H9 (cell line): ENCODE results near the gene LRIG1. TPM values are rescaled to one million over a fixed set of nuclear protein-coding genes. Genes with fewer than 3 reads are reported as not detected.

Experiments used
- DNase-seq: peaks from one replicate; pipeline ENCODE4 v3.0.0-alpha.2; 2017
- H2AFZ ChIP-seq: one replicate; pipeline ENCODE4 v1.6.1; 2013; ENCODE audit warnings: mild to moderate bottlenecking, low read length, control low read depth, moderate library complexity
- H2AK5ac ChIP-seq: 2 replicates; pipeline ENCODE4 v1.6.1; 2013; ENCODE audit warnings: low read length, control low read depth, mixed read lengths; ENCODE audit not compliant: insufficient read length
- H2BK120ac ChIP-seq: one replicate; pipeline ENCODE4 v1.6.1; 2013; ENCODE audit warnings: low read depth, mild to moderate bottlenecking, low read length, control low read depth, inconsistent platforms; ENCODE audit not compliant: poor library complexity, severe bottlenecking
- H2BK12ac ChIP-seq: 2 replicates; pipeline ENCODE4 v1.6.1; 2013; ENCODE audit warnings: low read length, control low read depth, mixed read lengths, low read depth; ENCODE audit not compliant: insufficient read length
- H2BK15ac ChIP-seq: 2 replicates; pipeline ENCODE4 v1.6.1; 2013; ENCODE audit warnings: low read depth, low read length, control low read depth
- H2BK20ac ChIP-seq: one replicate; pipeline ENCODE4 v1.6.1; 2013; ENCODE audit warnings: low read depth, mild to moderate bottlenecking, low read length, control low read depth, inconsistent platforms; ENCODE audit not compliant: poor library complexity, severe bottlenecking
- H2BK5ac ChIP-seq: 2 replicates; pipeline ENCODE4 v1.6.1; 2013; ENCODE audit warnings: low read length, control low read depth, mixed read lengths; ENCODE audit not compliant: insufficient read length
- H3K14ac ChIP-seq: 2 replicates; pipeline ENCODE4 v1.6.1; 2013; ENCODE audit warnings: low read length, control low read depth; ENCODE audit not compliant: insufficient read depth
- H3K18ac ChIP-seq: 2 replicates; pipeline ENCODE4 v1.6.1; 2013; ENCODE audit warnings: low read depth, mild to moderate bottlenecking, mixed read lengths, low read length, control low read depth; ENCODE audit not compliant: insufficient read length
- H3K23ac ChIP-seq: 2 replicates; pipeline ENCODE4 v1.6.1; 2013; ENCODE audit warnings: low read length, control low read depth, mixed read lengths, low read depth; ENCODE audit not compliant: insufficient read length
- H3K23me2 ChIP-seq: 2 replicates; pipeline ENCODE4 v1.6.1; 2013; ENCODE audit warnings: low read depth, mild to moderate bottlenecking, mixed read lengths, low read length, control low read depth; ENCODE audit not compliant: insufficient read length, poor library complexity, severe bottlenecking
- H3K27ac ChIP-seq: 2 replicates; pipeline ENCODE4 v1.5.1; 2013; ENCODE audit warnings: low read length, control low read depth, mixed read lengths, low read depth; ENCODE audit not compliant: insufficient read length
- H3K27me3 ChIP-seq: 2 replicates; pipeline ENCODE4 v1.6.1; 2013; ENCODE audit warnings: low read length, control low read depth, inconsistent platforms; ENCODE audit not compliant: insufficient read depth
- H3K4ac ChIP-seq: 2 replicates; pipeline ENCODE4 v1.6.1; 2013; ENCODE audit warnings: low read depth, mild to moderate bottlenecking, control low read depth, inconsistent platforms, low read length, moderate library complexity
- H3K4me1 ChIP-seq: 2 replicates; pipeline ENCODE4 v1.6.1; 2013; ENCODE audit warnings: low read length, control low read depth, inconsistent platforms; ENCODE audit not compliant: insufficient read depth
- H3K4me2 ChIP-seq: 2 replicates; pipeline ENCODE4 v1.6.1; 2013; ENCODE audit warnings: low read length, control low read depth, mixed read lengths; ENCODE audit not compliant: insufficient read length, insufficient read depth
- H3K56ac ChIP-seq: 2 replicates; pipeline ENCODE4 v1.6.1; 2013; ENCODE audit warnings: low read depth, mild to moderate bottlenecking, mixed read lengths, low read length, control low read depth; ENCODE audit not compliant: insufficient read length
- H3K79me1 ChIP-seq: 2 replicates; pipeline ENCODE4 v1.6.1; 2013; ENCODE audit warnings: low read depth, mild to moderate bottlenecking, moderate library complexity, low read length, control low read depth, inconsistent platforms; ENCODE audit not compliant: insufficient read depth, poor library complexity, severe bottlenecking
- H3K79me2 ChIP-seq: 2 replicates; pipeline ENCODE4 v1.6.1; 2013; ENCODE audit warnings: low read length, control low read depth, inconsistent platforms; ENCODE audit not compliant: insufficient read depth
- H3K9ac ChIP-seq: 2 replicates; pipeline ENCODE4 v1.6.1; 2013; ENCODE audit warnings: low read length, control low read depth, mixed read lengths; ENCODE audit not compliant: insufficient read length; ENCODE audit errors: extremely low read depth
- H3K9me3 ChIP-seq: one replicate; pipeline ENCODE4 v1.6.1; 2013; ENCODE audit warnings: low read depth, low read length, inconsistent platforms; ENCODE audit not compliant: control insufficient read depth
- H3T11ph ChIP-seq: one replicate; pipeline ENCODE4 v1.6.1; 2013; ENCODE audit warnings: mild to moderate bottlenecking, low read length, control low read depth, inconsistent platforms
- H4K20me1 ChIP-seq: one replicate; pipeline ENCODE4 v1.6.1; 2013; ENCODE audit not compliant: control insufficient read depth, insufficient read length, insufficient read depth
- H4K5ac ChIP-seq: 2 replicates; pipeline ENCODE4 v1.6.1; 2013; ENCODE audit warnings: low read depth, mild to moderate bottlenecking, mixed read lengths, low read length, control low read depth; ENCODE audit not compliant: insufficient read length
- H4K8ac ChIP-seq: replicated peaks from 2 replicates; pipeline ENCODE4 v1.6.1; 2013; ENCODE audit warnings: low read length, control low read depth, mixed read lengths, low read depth; ENCODE audit not compliant: insufficient read length
- H4K91ac ChIP-seq: 2 replicates; pipeline ENCODE4 v1.6.1; 2013; ENCODE audit warnings: low read depth, mild to moderate bottlenecking, moderate library complexity, mixed read lengths, low read length, control low read depth; ENCODE audit not compliant: insufficient read length
- H3K27ac Mint-ChIP-seq, 3 experiments: 2 replicates in 2 of 3; 3 replicates in 1 of 3; pipeline ENCODE4 v1.8.0; 2020 to 2021; ENCODE audit warnings: mixed read lengths in 3 of 3, mild to moderate bottlenecking in 1 of 3, moderate library complexity in 1 of 3
- H3K27me3 Mint-ChIP-seq: 2 replicates; pipeline ENCODE4 v1.8.0; 2021; ENCODE audit warnings: low read depth, mild to moderate bottlenecking, moderate library complexity, mixed read lengths
- H3K36me3 Mint-ChIP-seq, 3 experiments: 2 replicates in 2 of 3; 3 replicates in 1 of 3; pipeline ENCODE4 v1.8.0; 2020 to 2021; ENCODE audit warnings: low read depth in 3 of 3, mixed read lengths in 3 of 3; ENCODE audit not compliant: insufficient read depth in 1 of 3
- H3K4me1 Mint-ChIP-seq, 2 experiments: 2 replicates each; pipeline ENCODE4 v1.8.0; 2020; ENCODE audit warnings: mixed read lengths in 2 of 2
- H3K4me3 Mint-ChIP-seq, 2 experiments: 2 replicates in 1 of 2; 3 replicates in 1 of 2; pipeline ENCODE4 v1.8.0; 2020 to 2021; ENCODE audit warnings: mild to moderate bottlenecking in 2 of 2, mixed read lengths in 2 of 2, moderate library complexity in 1 of 2
- H3K9me3 Mint-ChIP-seq, 2 experiments: 2 replicates in 1 of 2; 3 replicates in 1 of 2; pipeline ENCODE4 v1.8.0; 2020; ENCODE audit warnings: mild to moderate bottlenecking in 2 of 2, mixed read lengths in 2 of 2, moderate library complexity in 1 of 2
- CTCF ChIP-seq: fragments of 200-600 bp; sonication (generic); conservative IDR thresholded peaks from 3 replicates; pipeline ENCODE4 v1.8.0; 2021; ENCODE audit warnings: antibody characterized with exemption, mild to moderate bottlenecking
- WGBS: extraction: QIAGEN DNeasy Blood & Tissue Kit; methylation state at CpG from one replicate; pipeline ENCODE4 v1.1.7; 2013; ENCODE audit warnings: missing lambda C conversion rate, low lambda C conversion rate, mixed read lengths; ENCODE audit not compliant: insufficient read length; ENCODE audit errors: extremely low coverage; 5-methylcytosine and 5-hydroxymethylcytosine counted together
- total RNA-seq: library from RNA; stranded (reverse); gene quantifications from 2 replicates; pipeline ENCODE4 v1.2.1, GENCODE V29; 2021

LRIG1 gene
- total RNA-seq, 1 experiment from 2014 or later: 70.3 TPM

GRCh38 chr3:66473181-66473580 lies 27.6 kb downstream of the LRIG1 start:
- Histone ChIP-seq H3K79me1 (peaks cover 15% of the 10 kb centered on the region), H2AFZ (no peak overlapping the region), H3K23me2 (no peaks in the 10 kb centered on the region), H3K23ac (no peak overlapping the region), H2BK120ac (no peak overlapping the region), H2BK15ac (no peak overlapping the region), H4K91ac (no peak overlapping the region), H2BK20ac (no peak overlapping the region), H4K8ac (no peak overlapping the region), H3K14ac (no peak overlapping the region), H2AK5ac (no peak overlapping the region), H4K20me1 (no peaks in the 10 kb centered on the region), H3K79me2 (peaks cover 79% of the 10 kb centered on the region), H3K27me3 (no peaks in the 10 kb centered on the region), H3T11ph (no peak overlapping the region), H2BK5ac (no peak overlapping the region), H3K4me2 (no peak overlapping the region), H2BK12ac (no peak overlapping the region), H3K56ac (no peak overlapping the region), H4K5ac (no peak overlapping the region), H3K9ac (no peak overlapping the region), H3K9me3 (no peaks in the 10 kb centered on the region), H3K18ac (no peak overlapping the region), H3K27ac (no peak overlapping the region), H3K4me1 (peaks cover 35% of the 10 kb centered on the region), H3K4ac (no peak overlapping the region)
- DNase-seq: no peak
- no CpG with 5 or more reads among the region's 4 CpGs for WGBS
- Mint-ChIP-seq H3K4me3 (no peak overlapping the region), H3K36me3 (peaks cover 1 to 5% (median 4%) of the 10 kb centered on the region in 3 experiments; a peak in 5 of 7 replicates), H3K9me3 (no peaks in the 10 kb centered on the region), H3K27me3 (no peaks in the 10 kb centered on the region), H3K4me1 (peaks cover 20 to 51% of the 10 kb centered on the region in 2 experiments), H3K27ac (peak overlapping the region in 1 of 3 experiments; percentile 82; a peak in 1 of 7 replicates)
- no peak for TF ChIP-seq CTCF
